HK-2 (cell line): Measurements from ENCODE around the gene SLC24A3.
"Not testable (repeated sequence)": the region's sequence is repeated elsewhere in the genome, so short reads cannot be mapped to it uniquely, and the experiment has no call there.

Source experiments
- DNase-seq: peaks from one replicate; pipeline ENCODE4 v3.0.0-alpha.2; 2018; ENCODE audit not compliant: unreplicated experiment

SLC24A3 gene

GRCh38 chr20:19677336-19677735 is 464.9 kb downstream of the SLC24A3 start:
- DNase-seq, result no peak

GRCh38 chr20:19678591-19678990 is 466.1 kb downstream of the SLC24A3 start:
- DNase-seq, result not testable (repeated sequence)

- no peak for DNase-seq
Measured at GRCh38 chr20:19679900-19680495, 467.6 kb downstream of the SLC24A3 start.

GRCh38 chr20:19682249-19682648 is 469.8 kb downstream of the SLC24A3 start:
- no peak for DNase-seq

GRCh38 chr20:19683188-19683587 is 470.7 kb downstream of the SLC24A3 start:
- no peak for DNase-seq

GRCh38 chr20:19683822-19684221 is 471.4 kb downstream of the SLC24A3 start:
- no peak for DNase-seq

GRCh38 chr20:19688031-19688806 is 475.8 kb downstream of the SLC24A3 start:
- DNase-seq, result peak; percentile 75

- DNase-seq, result no peak
Measured at GRCh38 chr20:19690462-19690861, 478.0 kb downstream of the SLC24A3 start.

- no peak for DNase-seq
Measured at GRCh38 chr20:19691125-19691524, 478.7 kb downstream of the SLC24A3 start.

GRCh38 chr20:19692100-19692499 is 479.7 kb downstream of the SLC24A3 start:
- DNase-seq, result no peak

GRCh38 chr20:19692685-19693119 is 480.3 kb downstream of the SLC24A3 start:
- peak; percentile 67 for DNase-seq

- no peak for DNase-seq
Measured at GRCh38 chr20:19693508-19693907, 481.1 kb downstream of the SLC24A3 start.

- no peak for DNase-seq
Measured at GRCh38 chr20:19695081-19695480, 482.6 kb downstream of the SLC24A3 start.

GRCh38 chr20:19696620-19697019 is 484.2 kb downstream of the SLC24A3 start:
- DNase-seq, result no peak

GRCh38 chr20:19697415-19697814 is 485.0 kb downstream of the SLC24A3 start:
- no peak for DNase-seq

- DNase-seq, result peak; percentile 32
Measured at GRCh38 chr20:19699180-19699971, 486.9 kb downstream of the SLC24A3 start.

- no peak for DNase-seq
Measured at GRCh38 chr20:19701429-19701828, 489.0 kb downstream of the SLC24A3 start.

- no peak for DNase-seq
Measured at GRCh38 chr20:19706463-19706862, 494.0 kb downstream of the SLC24A3 start.

GRCh38 chr20:19709635-19710335 is 497.3 kb downstream of the SLC24A3 start:
- no peak for DNase-seq

GRCh38 chr20:19710336-19711120 is 498.1 kb downstream of the SLC24A3 start:
- no peak for DNase-seq

GRCh38 chr20:19711126-19711525 is 498.7 kb downstream of the SLC24A3 start:
- DNase-seq, result no peak
